Amniotic epithelial cell (primary cell): ENCODE data around the gene TARM1.

ENCODE experiments used
- DNase-seq: peaks from one replicate; pipeline ENCODE4 v3.0.0-alpha.2; 2010; ENCODE audit warnings: low read depth

The TARM1 gene

DNA sequence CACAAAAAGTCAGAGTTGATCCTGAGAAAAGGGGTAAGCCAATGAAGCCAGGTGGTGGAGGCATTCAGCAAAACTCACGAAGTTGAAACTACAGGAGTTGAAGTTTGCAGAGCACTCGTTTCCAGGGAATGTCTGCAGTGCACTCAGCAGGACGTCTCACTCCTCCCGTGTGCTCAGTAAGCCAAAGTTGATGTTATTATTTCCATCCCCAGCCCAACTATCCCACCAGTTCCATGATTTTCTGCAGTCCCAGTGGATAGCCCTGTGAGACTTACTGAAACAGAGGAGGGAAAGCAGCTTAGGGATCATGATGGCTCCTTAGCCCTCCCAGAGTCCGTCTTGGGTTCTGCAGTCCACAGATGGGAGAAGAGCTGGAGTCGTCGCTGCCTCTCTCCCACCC lies at the start of gene TARM1:
Gene TARM1 (minus strand): TSS at position 334 of the 400 bp plus-strand sequence. CDS start 25 bp downstream, at position 309.
- no peak for DNase-seq

DNA sequence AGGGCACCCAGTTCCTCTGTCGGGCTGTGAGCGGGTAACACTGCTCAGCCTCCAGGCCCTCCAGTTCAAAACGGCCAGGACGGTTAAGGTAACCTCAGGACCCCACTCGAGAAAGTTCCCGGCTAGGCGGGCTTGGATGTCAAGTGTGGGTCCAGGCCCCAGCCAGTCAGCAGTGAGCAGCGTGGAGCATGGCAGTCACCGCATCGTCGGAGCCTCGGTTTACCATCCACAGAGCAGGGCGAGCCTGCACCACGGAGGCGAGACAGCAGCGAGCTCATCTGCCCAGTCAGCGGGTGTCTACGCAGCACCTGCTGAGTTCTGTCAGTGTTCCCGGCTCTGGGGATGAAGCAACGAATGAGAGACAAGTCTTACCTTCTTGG lies 48.4 kb upstream of the TARM1 start:
- no peak for DNase-seq

DNA sequence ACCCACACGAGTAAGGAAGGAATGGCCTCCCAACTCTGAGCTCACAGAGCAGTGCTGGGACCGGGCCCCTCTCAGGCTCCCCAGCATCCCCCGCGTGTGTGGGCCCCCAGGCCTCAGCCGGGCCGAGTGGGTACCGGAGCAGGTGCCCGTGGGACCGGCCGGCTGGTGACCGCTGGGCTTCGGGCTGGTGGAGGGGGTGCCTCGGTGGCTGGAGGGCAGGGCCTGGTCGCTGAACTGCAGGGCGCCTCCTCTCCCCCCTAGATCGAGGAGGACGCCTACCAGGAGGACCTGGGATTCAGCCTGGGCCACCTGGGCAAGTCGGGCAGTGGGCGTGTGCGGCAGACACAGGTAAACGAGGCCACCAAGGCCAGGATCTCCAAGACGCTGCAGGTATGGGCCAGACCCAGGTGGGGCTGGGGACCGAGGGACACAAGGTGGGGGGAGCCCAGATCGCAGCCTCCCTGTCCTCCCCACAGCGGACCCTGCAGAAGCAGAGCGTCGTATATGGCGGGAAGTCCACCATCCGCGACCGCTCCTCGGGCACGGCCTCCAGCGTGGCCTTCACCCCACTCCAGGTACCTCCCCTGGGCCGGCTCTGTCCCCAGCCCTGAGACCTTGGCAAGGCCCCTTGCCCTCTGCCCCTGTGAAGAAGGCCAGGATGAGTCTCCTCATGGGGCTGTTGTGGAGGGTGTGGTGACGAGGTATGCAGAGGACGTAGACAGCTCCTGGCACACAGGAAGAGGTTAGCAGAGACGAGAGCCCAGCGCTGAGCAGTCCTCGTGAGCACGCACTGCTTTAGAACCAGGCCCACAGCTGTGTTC lies 47.8 kb upstream of the TARM1 start:
- DNase-seq = no peak

DNA sequence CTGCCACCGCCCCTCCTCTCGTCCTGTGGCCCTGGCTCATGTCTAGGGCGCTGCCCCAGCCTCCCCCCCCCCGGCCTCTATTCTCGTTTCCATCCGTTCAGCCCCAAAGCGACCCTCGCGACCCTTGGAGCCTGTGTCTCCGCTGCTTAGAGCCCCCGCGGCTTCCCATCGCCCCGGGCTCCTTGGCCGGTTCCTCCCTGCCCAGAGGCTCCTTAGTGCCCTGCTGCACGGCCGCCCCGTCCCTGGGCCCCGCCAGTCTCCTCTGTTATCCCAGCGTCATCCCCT lies 47.2 kb upstream of the TARM1 start:
- no peak for DNase-seq

DNA sequence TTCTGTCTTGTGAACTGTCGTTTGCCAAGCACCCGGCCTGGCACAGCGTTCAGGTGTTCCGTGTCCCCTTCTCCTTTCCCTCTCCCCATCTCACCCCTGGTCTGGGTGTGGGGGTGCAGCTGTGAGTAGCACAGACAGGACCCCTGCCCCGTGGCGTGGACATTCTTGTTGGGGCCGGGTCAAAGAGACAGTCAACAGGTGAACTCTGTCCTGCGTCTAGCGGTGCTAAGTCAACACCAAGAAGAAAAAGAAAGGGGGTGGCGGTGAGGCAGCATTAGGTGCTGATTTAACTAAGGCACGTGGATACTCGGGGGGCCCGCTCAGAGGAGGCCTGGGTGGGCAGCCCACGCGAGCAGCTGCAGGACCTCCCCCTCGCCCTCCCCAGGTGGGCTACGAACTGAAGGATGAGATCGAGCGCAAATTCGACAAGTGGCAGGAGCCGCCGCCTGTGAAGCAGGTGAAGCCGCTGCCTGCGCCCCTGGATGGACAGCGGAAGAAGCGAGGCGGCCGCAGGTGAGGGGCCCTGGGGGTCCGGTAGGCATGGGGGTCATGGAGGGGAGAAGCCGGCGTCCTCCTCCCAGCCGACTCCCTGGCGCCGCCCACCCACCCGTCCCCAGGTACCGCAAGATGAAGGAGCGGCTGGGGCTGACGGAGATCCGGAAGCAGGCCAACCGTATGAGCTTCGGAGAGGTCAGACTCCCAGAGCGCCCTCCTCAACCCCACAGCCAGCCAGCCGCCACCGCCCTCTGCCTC lies 46.7 kb upstream of the TARM1 start:
- DNase-seq = no peak

DNA sequence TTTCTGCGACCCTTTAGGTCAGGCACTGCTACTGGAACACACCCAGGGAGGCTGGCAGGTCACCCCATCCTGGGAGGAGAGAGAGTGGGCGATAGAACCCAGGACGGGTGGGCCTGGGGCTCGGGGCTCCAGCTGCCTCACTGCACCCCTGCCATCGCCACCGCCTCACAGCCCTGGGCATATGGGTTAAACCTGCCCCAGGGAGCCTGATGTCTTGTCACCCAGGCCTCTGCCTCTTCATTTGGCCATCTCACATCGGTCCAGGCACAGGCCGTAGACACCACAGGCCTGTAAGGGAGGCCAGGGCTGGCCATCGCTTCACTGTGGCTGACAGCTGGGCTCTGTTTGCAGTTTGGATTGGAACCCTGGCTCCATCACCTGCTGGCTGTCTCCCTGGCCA lies 44.5 kb upstream of the TARM1 start:
- DNase-seq = no peak

DNA sequence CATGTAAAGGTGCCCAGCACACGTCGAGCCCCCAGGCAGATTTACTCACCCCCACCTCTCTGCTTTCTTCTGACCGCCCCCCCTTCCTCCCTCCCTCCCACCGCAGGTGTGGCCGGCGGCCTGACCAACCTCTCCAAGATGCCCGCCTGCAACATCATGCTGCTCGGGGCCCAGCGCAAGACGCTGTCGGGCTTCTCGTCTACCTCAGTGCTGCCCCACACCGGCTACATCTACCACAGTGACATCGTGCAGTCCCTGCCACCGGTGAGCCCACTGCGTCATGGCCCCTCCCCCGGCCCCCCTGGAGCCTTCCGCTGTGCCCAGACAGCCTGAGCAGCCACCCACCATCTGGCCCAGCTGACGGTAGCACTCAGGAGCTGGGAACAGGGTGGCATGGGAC lies 43.2 kb upstream of the TARM1 start:
- DNase-seq = no peak

DNA sequence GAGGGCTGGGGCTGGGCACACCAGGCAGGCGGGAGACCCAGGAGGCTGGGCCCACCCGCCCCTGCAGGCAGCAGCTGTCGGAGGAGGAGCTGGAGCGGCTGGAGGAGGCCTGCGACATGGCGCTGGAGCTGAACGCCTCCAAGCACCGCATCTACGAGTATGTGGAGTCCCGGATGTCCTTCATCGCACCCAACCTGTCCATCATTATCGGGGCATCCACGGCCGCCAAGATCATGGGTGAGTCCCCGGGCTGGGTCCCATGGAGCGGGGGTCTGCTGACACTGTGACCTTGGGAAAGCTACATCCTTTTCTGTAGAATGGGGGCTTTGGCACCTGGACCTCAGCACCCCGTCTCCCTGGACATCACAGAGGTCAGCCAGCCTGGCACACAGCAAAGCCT lies 42.5 kb upstream of the TARM1 start:
- DNase-seq = no peak

DNA sequence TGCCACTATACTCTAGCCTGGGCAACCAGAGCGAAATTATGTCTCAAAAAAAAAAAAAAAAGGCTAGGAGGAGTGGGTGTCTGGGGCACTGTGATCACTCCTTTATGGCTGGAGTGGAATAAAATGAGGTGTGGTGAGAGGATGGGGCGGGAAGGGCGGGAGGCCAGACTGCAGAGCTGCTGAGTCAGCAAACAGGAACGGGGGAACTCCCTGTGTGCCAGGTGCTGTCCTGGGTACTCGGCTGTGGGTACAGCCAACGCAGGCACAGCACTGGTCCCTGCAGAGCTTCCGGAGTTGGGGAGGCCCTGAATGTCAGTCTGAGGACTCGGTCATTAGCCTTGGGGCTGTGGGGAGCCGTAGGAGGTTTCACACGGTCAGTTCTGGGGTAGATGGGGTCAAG lies 40.1 kb upstream of the TARM1 start:
- DNase-seq = no peak

DNA sequence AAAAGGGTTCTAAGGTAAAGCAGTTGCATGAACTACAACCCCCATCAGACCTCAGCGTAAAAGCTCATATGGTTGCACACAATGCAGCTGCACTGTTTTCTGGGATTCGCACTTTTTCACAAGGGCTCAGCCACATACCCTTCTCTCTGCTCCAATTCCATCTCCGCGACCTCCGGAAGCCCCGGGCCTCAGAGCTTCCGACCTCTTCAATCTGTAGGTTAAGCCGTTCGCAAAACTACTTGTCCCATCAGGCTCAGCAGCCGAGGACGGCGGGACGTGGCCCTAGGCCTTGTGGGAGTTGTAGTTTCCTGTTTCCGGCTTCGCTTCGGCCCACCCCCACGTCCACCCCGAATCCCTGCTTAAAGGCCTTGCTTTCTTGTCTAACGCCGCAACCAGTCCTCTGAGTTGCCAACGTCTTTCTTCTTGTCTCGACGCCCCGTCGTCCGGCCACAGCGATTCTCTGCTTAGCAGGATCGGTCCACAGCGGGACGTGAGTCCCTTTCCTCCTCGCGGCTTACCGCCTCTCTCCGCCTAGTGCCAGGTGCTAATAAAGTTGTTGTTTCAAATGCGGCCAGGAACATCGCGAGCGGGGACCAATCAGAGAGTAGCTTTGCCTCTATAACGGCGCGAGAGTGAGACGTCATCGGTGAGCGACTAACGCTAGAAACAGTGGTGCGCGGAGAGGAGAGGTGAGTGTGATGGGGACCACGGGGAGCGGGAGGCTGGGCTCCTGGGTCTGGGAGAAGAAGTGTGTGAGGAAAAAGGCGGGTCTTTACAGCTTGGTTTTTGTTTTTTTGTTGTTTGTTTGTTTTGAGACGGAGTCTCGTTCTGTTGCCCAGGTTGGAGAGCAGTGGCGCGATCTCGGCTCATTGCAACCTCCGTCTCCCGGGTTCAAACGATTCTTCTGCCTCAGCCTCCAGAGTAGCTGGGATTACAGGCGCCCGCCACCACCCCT lies 34.2 kb upstream of the TARM1 start, which contains the start of the genes PRPF31 and TFPT:
Gene PRPF31 (plus strand): TSS at position 646 of the 955 bp plus-strand sequence. CDS start 2,525 bp downstream, outside the sequence.
Gene TFPT (minus strand): TSS at position 549 of the 955 bp plus-strand sequence. CDS start 388 bp downstream, at position 161.
- DNase-seq = peak; percentile 98

DNA sequence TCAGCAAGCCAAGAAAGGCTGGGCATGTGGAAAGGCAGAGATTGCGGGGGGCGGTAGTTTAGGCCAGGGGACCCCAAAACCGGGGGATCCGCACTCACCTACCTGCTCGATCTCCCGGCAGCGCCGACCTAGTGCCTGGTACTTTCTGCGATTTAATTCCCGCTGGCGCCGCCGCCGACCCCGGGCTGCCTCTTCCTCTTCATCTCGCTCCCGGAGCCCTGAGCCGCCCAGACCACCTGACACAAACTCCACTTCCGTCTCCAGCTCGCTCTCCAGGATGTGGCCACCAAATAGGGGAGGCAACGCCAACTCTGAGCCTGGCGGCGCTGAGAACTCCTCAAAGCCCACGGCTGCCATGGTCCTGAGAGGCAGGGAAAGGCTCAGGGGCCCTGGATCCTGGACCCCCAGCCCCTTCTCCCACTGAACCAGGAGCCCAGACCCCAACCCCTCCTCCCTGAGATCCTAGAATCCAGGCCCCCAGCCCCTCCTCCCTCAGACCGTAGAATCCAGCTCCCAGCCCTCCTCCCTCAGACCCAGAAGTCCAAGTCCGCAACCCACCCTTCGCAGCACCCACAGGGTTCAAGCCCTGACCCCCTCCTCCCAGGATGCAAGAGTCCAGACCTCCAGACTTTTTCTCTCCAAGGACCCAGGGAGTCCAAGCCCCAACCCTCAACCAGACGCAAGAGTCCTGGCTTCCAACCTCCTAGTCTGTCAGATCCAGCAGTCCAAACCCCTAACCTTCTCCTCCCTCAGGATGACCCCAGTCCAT lies 33.4 kb upstream of the TARM1 start:
- peak; percentile 40 for DNase-seq

DNA sequence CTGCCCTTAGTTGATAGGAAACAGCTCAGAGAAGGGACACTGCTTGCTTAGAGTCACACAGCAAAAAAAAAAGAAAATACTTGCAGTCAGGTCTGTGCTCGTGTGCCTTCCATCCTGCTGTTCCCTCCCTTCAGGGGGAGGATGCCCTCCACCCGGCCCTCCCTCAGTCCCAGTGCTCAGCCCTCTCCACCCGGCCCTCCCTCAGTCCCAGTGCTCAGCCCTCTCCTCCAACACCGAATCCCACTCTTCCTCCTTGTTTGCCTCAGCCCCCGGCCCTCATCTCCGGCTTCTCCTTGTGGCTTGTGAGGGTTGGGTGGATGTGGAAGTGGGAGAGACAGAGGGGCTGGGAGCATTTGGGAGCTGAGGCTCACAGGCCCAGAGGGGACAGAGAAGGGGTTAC lies 28.5 kb upstream of the TARM1 start:
- DNase-seq = no peak

DNA sequence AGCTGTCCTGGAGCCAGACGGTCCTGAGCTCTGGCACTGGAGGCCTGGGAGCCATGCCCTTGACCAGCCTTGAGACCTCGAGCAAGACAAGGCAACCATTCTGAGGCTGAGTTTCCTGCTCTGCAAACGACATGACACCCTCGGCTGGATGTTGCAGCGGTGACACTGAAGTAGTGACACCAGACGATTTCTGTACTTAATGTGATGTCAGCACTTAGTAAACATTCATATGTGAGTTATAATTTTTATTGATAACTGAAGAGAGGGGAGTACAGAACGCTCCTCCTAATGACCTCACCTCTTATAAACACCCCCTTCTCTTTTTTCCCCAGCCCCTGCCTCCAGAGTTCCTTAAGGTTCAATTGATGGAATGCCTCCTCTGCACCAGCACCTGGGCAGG lies 27.3 kb upstream of the TARM1 start:
- DNase-seq = no peak

DNA sequence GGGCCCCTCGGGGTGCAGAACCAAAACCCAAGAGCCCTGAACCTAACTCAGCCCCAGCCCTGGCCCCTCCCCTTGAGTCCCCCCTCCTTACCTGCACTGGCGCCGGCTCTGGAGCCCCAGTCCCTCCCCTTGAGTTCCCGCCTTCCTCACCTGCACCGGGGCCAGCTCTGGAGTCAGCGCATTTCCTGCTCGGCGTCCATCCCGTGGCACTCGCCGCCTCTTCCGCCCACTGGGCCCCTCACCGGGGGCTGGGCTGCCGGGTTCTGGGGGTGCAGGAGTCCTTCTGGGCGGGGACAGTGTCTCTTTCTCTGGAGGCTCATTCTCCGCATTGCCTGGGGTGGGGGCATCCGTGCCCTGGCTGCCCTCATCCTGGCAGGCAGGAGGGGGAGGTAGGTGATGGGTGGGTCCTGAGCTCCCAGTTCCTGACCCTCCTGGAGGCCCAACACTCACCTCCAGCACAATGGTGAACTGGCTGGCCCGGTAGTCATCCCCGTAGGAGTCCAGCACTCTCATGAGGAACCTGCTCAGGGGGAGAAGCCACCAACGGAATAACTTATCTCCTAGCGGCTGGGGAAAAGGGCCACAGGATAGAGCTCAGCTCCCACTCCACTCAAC lies 26.8 kb upstream of the TARM1 start:
- DNase-seq = no peak

DNA sequence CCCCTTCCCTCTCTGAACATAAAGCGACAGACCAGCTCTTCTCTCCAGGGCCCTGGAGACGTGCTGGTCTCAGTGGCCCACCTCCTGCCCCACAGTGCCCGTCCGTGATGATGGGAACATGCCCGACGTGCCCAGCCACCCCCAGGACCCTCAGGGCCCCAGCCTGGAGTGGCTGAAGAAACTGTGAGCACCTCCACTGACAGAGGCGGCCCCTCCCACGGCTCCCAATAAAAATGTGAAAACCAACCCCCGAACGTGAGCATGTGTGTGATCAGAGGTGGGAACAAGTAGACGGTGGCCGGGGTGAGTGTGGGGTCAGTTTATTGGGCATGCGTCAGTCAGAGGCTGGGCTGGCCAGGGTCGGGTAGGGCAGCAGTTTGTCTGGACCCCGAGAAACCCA lies 25.6 kb upstream of the TARM1 start:
- DNase-seq = no peak

DNA sequence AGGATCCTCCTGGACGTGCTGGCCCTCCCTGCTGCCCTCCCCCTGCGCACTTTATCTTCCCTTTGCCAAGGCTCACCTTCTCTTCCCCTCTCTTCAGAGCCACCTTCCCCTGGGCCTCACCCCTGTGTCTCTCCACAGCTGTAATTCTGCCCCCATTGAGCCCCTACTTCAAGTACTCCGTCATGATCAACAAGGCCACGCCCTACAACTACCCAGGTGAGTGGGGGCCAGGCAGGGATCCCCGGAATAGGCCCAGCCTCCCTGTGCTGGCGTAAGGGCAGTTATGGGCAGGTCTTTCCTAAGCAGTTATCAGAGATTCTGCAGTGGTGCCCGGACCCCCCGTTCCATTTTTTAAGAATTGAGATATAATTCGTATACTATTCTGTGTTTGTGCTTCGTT lies 24.6 kb upstream of the TARM1 start:
- no peak for DNase-seq

DNA sequence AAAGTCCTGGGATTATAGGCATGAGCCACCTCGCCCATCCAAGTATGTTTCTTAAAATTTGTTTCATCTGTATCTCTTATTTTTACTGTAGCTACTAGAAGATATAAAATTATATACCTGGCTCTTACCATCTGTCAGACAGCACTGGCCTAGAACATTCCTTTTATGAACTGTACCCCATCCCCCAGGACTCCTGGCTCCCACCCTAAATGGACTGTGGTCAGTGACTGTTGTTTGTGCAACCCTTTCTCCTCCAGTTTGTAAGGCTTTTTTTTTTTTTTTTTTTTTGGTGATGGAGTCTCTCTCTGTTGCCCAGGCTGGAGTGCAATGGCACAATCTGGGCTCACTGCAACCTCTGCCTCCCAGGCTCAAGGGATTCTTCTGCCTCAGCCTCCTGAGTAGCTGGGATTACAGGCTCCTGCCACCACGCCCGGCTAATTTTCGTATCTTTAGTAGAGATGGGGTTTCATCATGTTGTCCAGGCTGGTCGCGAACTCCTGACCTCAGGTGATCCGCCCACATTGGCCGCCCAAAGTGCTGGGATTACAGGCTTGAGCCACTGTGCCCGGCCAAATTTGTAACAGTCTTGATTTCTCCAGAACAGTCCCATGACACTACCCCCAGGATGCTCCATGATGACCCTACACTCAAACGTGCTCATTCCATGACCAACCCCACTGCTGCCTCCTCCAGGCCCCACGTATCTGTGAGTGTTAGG lies 24.0 kb upstream of the TARM1 start:
- peak; percentile 37 for DNase-seq

DNA sequence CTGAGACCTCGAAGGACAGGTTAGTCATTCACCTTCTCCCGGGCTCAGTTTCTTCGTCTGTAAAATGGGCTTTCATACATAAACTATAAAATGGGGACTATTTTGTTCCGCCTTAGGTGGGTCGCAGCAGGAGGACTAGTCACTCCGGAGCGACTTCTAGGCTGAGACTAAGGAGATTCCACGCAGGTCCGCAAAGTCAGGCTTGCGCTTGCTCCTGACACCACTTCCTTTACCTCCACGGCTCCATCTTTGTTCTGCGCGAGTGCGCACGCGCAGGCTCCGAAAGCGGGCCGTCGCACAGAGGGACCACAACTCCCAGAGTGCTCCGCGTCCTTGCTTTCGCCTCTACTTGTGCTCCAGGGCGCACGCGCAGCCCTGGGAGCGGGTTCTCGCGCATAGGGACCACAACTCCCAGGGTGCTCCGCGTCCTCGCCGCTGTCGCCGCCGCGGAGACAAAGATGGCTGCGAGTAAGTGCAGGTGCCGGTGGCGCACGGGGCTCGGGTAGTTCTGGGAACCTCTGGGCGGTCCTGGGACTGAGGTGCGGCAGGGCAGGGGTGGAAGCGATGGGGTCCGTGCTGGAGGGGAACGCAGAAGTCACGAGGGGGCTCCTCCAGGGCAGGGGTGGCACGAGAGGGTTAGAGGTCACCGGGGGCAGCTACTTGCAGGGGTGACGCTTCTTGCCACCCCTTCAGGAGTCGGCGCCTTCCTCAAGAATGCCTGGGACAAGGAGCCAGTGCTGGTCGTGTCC lies 21.4 kb upstream of the TARM1 start, which contains the start of gene NDUFA3:
Gene NDUFA3 (plus strand): TSS at position 435 of the 749 bp plus-strand sequence. CDS start 24 bp downstream, at position 459.
- peak; percentile 95 for DNase-seq

DNA sequence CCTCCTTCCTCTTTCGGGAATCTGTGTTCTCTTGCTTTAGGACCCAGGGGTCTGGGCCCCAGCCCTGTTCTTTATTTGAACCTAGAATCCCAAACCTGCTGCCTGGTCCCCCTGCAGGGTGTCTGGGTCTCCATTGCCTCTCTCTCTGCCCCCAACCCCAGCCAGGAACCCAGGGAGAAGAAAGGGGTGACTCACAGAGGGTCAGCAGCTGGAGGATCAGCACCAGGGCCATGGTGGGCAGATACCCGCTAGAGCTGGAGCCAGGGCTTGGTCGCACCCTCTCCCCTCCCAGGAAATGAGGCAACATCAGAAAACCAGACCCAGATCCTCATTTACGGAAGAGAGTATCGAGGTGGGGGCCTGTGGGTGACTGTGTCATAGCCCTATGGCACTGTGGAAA lies 19.4 kb upstream of the TARM1 start, which contains the start of gene OSCAR:
Gene OSCAR (minus strand): TSS at position 243 of the 400 bp plus-strand sequence. CDS start 11 bp downstream, at position 232.
- DNase-seq = no peak
